GM21723 (cell line): ENCODE data around the gene NCOA6.
A peak's percentile ranks its signal among the peaks of the same experiment; 100 is the strongest.
"Not testable (repeated sequence)": the region's sequence is repeated elsewhere in the genome, so short reads cannot be mapped to it uniquely, and the experiment has no call there.

ENCODE experiments used
- ATAC-seq: cut with Tn5 transposase; IDR thresholded peaks from one replicate; pipeline ENCODE4 v1.9.1; 2021; ENCODE audit warnings: mild to moderate bottlenecking, moderate library complexity; ENCODE audit not compliant: unreplicated experiment

NCOA6 gene

DNA sequence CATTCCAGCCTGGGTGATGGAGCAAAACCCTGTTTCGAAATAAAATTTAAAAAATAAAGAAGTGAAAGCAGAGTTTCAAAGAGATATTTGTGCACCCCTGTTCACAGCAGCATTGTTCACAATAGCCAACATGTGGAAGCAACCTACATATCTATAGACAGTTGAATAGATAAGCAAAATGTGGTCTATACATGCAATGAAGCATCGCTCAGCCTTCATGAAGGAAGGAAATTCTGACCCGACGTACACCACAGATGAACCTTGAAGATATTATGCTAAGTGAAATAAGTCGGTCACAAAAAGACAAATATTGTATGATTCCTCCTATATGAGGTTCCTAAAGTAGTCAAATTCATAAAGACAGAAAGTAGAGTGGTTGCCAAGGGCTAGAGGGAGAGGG is 6.5 kb upstream of the NCOA6 start:
- ATAC-seq = no peak

DNA sequence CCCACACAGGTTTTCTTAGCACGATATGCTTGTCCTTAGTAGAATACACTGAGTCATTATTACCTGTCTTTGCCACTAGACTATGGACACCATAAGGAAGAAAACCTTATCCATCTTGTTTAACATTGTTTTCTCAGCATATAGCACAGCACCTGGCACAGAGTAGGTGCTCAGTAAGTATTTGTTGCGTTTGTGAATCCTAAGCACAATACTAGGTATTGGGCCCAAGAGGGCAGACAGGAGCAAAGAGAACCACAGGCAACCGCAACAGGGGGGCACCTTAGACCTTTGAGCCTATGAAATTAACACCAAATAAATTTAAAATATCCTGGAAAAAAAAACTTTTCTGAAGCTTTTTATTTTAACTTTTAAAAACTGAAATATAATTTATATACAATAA is 3.7 kb upstream of the NCOA6 start:
- ATAC-seq = no peak

DNA sequence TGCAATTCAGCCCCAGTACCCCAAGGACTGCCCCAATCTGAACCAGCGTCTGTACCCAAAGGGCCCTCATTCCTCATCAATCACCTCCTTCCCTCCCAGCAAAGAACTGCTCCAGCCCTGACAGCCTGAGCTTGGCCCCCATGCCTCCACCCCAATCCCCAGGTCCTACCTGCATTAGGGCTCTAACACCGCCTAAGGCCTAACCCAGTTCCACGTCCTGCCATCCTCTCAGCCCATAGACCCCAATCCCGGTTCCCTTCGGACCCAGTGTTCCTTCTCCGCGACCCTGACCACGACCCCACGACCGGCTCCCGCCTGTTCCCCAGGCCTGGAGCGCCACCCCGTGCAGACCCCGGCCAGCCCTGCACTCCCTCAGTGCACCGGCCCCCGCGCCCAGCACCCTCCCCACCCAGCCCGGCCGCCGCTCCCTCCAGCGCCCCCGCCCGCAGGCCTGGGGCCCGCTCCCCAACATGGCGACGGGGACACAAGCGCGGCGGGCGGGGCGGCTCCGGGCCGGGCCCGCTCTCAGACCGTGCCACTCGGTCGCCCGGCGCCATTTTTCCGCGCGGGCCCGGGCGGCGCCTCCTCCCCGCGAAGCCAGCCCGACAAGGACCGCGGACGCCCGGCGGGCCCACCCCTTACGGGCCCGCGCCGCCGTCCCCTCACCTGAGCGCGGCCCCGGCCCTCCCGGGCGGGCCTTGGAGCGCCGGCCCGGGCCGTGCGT is 483 bp downstream of the NCOA6 start:
- peak; percentile 80 for ATAC-seq

DNA sequence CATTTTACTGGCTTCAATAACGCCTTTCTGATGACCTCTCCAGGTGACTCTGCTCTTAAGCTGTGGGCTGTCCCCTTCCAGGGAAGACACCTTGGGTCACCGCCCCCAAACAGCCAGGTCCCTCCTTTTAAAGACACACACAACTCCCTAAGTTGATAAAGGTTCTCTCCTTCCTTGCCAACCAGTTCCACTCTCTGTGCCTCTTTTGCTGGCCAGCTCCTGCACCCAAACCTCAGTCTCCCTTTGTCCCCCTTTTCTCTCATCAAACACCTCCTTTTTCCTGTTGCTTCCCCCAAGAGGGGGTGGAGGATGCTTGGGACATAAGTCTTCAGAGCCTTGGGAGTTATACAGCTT is 1.0 kb downstream of the NCOA6 start:
- ATAC-seq = peak; percentile 62

DNA sequence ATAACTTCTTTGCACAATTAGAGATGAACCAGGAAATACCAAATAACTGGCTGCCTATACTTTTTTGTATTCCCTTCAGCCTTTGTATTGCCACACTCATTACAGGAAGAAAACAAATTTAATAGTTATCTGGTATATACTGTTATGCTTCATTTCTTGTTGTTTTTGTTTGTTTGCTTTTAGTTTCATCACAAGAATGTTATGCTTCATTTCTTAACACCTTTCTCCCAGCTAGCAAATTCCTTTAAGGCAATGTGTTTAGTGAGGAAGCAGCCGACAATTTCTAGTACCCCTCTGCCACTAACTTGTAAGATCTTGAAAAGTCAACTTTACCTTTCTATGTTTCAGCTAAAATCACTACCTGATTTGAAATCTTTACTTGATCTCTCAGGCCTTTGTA is 1.4 kb downstream of the NCOA6 start:
- no peak for ATAC-seq

DNA sequence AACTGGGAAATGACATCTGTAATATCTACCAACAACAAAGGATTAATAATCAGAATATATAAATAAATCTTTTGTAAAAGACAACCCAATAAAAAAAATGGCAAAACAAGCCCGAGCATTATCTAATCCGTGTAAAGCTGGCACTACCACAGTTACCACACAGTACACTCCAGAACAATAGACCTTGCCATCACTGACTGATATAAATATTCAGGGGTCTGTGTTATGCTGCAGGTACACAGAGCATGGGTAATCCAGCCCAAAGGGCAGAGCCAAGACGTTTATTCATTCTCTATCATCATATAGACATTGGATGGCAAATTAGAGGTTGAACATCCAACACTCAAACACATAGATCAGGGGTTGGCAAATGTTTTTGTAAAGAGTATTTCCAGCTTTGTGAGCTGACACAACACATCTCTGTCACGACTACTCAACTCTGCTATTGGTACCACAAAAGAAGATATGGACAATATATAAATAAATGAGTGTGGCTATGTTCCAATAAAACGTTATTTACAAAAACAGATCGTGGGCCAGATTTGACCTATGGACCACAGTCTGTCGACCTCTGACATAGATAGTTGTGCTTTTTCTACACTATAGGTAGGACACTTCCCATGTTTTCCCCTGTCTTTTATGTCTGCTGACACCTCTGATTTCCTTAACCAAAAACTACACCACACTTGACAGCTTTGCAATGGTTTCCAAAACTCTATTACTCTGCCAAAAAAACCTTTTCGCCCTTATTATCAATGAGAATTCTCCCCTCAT is 4.5 kb downstream of the NCOA6 start:
- ATAC-seq = no peak

DNA sequence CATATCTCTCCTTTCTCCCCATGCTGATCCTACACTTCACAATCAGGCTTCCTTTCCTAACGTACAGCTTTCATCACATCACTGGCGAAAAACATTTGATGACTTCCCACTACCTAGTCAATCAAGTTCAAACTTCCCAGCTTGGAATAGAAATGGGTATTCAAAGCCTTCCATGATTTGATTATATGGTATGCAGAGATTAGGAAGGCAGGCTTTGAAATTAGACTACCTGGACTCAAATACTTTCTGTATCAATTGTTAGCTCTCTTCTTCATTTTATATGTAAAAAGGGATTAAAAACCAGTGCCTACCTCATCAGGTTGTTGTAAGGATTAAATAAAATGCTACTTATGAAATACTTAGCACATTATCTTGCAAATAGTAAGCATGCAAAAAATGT is 7.7 kb downstream of the NCOA6 start:
- no peak for ATAC-seq

DNA sequence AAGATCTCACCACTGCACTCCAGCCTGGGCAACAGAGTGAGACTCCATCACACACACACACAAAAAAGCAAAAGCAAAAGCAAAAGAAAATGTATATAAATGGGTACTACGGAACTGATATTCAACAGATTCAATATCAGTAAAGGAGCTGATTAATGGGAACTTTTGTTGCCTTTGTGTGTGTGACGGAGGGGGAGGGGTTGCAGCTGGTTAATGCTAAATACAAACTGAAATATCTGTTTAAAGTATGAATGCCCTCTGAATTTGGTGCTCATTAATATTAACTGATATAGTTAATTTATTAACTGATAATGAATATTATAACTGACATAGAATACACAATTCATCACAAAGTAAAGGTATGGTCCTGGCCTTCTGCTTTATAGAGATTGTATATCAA is 8.4 kb downstream of the NCOA6 start:
- ATAC-seq = no peak

DNA sequence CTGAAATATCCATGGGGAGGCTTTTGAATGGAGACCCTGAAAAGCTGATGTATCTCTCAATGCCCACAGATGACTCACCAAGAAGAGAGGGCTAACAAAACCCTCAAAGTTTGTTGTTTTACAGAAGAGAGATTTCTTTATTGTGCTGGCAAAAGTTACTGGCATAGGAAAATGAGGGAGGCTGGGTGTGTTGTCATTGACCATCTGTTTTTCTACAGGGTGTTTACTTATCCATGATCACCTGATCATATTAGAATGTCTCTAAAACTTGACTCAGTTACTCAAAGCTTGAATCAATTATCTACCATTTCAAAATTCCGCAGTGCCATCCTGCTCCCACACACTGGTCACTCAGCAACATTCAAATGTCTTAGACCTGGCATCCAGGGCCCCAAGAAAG is 9.8 kb downstream of the NCOA6 start:
- no peak for ATAC-seq

DNA sequence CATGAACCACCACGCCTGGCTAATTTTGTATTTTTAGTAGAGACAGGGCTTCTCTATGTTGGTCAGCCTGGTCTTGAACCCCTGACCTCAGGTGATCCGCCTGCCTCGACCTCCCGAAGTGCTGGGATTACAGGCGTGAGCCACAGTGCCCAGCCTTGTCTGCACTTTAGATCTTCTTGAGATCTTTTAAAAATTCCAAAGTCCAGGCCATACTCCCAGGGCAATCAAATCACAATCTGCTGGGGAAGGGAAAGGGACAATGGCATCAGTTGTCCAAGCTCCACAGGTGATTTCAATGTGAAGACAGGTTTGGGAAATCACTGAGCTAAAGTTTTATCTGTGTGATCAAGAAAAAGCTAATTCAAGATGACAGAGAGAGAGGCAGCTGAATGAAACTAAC is 16.9 kb downstream of the NCOA6 start:
- no peak for ATAC-seq

DNA sequence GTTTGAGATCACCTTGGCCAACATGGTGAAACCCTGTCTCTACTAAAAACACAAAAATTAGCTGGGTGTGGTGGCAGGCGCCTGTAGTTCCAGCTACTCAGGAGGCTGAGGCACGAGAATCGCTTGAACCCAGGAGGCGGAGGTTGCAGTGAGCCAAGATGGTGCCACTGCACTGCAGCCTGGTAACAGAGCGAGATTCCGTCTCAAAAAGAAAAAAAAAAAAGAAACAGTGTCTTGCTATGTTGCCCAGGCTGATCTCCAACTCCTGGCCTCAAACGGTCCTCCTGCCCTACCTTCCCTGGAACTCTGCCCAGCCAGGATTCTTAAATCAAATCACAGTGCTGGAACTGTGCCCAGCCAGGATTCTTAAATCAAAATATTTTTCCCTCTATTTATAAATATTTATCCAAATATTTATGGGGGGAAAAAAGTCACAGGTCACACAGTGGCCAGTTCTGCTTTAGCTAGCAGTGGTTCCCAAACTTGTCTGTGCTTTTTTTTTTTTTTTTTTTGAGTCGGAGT is 17.4 kb downstream of the NCOA6 start:
- not testable (repeated sequence) for ATAC-seq

DNA sequence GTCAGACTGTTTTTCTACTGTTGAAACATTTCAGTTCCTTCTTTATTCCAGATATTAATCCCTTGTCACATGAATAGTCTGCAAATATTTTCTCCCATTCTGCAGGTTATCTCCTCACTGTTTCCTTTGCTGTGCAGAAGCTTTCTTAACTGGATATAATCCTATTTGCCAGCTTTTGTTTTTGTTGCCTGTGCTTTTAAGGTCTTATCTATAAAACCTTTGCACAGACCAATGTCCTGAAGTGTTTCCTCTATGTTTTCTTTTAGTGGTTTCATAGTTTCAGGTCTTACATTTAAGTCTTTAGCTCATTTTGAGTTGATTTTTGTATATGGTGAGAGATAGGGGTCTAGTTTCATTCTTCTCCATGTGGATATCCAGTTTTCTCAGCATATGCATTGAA is 19.2 kb downstream of the NCOA6 start:
- no peak for ATAC-seq

DNA sequence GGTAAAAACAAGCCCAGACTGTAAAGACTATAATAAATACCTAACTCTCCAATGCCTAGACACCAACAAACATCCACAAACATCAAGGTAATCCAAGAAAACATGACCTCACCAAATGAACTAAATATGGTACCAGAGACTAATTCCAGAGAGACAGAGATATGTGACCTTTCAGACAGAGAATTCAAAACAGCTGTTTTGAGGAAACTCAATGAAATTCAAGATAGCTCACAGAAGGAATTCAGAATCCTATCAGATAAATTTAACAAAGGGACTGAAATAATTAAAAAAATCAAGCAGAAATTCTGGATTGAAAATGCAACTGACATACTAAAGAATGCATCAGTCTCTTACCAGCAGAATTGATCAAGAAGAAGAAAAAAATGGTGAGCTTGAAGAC is 26.6 kb downstream of the NCOA6 start:
- ATAC-seq = no peak

DNA sequence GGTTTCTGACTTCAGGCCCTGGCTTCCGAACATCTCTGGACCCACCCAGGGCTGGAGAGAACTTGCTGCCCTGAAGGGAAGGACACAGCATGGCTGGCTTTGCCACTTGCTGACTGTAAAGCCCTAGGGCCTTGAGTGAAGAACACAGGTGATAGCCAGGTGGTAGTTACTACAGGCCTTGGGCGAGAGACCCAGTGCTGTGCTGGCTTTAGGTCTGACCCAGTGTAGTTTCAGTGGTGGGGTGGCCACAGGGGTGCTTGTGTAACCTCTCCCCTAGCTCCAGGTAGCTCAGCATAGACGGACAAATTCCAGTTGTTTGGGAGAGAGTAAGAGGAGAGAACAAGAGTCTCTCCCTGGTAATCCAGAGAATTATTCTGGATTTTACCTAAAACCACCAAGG is 27.1 kb downstream of the NCOA6 start:
- no peak for ATAC-seq

DNA sequence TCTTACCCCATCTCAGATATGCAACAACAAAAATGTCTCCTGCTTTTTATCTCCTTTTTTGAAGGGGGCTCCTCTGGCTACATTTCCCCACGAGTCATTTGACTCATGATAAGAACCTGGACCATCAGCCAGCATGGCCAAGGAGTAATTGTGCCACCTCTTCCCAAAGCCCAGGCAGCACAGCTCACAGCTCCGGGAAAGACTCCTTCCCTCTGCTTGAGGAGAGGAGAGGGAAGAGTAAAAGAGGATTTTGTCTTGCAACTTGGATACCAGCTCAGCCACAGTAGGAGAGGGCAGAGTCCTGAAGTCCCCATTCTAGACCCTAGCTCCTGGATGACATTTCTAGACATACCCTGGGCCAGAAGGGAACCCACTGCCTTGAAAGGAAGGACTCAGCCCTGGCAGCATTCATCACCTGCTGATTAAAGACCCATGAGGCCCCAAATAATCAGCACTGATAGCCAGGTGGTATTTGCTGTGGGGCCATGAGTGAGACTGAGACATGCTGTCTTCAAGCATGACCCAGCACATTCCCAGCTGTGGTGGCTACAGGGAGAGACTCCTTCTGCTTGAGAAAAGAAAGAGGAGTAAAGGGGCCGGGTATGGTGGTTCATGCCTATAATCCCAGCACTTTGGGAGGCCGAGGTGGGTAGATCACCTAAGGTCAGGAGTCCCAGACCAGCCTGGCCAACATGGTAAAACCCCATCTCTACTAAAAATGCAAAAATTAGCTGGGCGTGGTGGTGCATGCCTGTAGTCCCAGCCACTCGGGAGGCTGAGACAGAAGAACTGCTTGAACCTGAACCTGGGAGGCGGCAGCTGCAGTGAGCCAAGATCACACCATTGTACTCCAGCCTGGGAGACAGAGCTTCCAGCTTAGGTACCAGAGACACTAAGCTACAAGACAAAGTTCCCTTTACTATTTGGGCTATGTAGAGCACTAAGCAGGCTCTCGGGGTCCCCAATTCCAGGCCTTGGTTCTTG is 28.1 kb downstream of the NCOA6 start:
- ATAC-seq = no peak

DNA sequence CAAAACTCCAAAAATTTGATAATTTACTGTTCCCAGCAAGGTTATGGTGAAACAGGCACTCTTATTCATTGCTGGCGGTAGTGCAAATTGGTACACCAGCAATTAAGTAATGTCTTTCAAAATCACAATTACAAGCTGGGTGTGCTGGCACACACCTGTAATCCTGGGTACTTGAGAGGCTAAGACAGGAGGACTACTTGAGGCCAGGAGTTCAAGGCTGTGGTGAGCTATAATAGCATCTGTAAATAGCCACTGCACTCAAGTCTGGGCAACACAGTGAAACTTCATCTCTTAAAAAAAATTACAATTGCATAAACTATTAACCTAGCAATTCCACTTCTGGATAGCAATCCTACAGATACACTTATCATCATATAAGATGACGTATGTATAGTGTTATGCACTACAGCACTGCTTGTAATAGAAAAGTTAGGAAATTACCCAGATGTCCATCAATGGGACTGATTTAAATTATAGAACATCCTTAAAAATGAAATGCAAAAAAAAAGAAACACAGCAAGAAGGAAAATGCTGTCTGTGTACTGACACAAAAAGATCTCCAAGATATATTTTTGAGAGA is 31.4 kb downstream of the NCOA6 start:
- ATAC-seq = no peak

DNA sequence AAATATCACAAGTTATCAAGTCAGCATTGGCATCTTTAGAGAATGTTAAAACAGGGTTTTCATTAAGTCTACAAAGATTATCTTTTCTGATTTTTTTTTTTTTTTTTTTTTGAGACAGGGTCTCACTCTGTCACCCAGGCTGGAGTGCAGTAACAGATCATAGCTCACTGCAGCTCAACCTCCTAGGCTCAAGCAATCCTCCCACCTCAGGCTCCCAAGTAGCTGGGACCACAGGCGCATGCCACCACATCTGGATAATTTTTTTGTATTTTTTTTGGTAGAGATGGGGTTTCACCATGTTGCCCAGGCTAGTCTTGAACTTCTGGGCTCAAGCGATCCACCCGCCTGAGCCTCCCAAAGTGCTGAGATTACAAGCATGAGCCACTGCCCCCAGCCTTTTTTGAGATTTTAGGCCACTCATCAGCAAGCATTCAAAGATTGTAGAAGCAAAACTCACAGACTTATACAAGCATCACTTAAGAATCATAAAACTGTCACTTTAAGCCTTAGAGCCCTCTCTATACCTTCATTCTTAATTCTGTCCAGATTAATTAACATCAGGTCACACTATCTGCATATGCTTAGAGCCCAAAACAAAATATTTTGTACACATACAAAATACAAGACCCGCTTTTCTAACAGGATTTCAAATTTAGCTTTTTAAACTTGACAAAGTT is 32.6 kb downstream of the NCOA6 start:
- ATAC-seq = no peak

DNA sequence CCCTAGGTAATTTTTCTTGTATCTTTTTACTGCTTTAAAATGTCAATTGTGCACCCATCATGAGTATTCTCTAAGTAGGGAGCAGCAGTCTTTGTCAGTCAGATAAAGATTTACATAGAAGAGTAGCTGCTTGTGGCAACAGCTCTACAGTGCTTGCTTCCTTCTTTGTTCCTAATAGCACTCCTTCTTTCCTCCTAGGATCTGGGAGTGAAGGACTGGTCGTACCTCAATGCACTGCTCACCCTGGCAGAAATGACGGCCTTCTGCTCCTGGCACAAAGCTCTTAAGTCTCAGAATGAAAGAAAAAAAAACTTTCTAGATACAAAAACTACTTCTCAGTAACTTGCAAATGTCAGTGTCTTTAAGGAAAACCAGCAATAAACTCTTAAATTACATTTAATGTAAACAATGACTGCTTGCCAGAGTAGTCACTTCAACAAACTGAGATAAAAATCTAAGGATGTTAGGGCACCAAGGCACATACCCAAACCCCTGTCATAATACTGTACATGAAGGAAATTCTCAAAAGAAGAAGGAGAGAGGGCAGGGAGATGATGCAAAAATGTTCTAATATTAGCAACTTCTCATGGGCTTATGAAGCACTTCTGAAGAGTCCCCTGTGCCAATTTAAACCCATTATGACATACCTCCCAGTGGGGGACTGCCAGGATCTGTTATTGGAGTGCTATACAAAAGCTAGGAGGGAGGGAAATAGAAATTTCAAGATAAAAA is 34.0 kb downstream of the NCOA6 start:
- ATAC-seq = no peak

DNA sequence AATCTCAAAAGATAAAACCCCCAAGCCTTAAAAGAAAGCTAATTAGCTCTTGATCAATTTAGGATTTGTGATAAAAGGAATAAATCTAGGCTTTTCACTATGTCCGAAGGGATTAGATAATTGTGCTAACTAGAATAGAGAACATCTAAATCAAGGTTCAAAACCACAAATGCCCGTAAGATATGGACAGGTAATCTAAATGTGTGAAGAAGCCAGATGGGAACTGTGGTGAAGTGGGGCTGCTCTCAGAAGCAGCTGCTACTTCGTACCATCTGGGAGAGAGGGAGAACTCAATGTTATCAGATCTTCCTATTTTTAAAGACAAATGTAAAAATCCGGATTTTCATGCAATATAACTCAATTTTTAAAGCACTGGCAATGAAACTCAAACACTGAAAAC is 44.2 kb downstream of the NCOA6 start:
- ATAC-seq = no peak

DNA sequence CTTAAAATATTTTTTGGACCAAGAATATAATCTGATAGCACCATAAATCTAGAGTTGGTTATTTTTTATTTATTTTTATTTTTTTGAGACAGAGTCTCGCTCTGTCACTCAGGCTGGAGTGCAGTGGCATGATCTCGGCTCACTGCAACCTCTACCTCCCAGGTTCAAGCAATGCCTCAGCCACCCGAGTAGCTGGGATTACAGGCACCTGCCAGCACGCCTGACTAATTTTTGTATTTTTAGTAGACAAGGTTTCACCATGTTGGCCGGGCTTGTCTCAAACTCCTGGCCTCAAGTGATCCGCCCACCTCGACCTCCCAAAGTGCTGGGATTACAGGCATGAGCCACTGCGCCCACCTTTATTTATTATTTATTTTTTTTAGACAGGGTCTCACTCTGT is 45.2 kb downstream of the NCOA6 start:
- not testable (repeated sequence) for ATAC-seq
